GM19395 (cell line): ENCODE results near the gene UBR7.

Experiments
- ATAC-seq: cut with Tn5 transposase; IDR thresholded peaks from one replicate; pipeline ENCODE4 v1.9.1; 2021; ENCODE audit warnings: mild to moderate bottlenecking, moderate library complexity; ENCODE audit not compliant: unreplicated experiment

UBR7 gene

GRCh38 chr14:93249128-93249831 is 42.2 kb downstream of the UBR7 start:
- no peak for ATAC-seq

GRCh38 chr14:93262446-93262845 is 55.4 kb downstream of the UBR7 start:
- no peak for ATAC-seq

DNA sequence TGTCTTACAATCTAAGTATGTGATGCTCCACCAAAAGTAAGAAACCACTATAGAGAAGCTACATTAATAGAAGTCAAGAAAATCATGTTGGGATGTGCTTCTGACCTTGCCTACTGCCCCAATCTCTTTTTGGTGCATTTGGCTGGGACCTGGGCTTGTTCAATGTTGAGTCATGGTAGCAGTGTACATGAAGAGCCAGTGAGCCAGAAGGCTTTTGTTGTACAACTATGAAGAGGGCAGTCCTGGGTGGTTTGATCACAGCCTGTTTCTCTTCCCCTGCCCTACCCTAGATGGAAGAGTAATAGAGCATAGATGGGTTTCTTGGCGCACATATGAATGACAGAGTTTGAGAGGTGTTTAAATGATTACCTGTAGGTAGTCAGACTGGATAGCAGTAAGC is 56.4 kb downstream of the UBR7 start:
- no peak for ATAC-seq

DNA sequence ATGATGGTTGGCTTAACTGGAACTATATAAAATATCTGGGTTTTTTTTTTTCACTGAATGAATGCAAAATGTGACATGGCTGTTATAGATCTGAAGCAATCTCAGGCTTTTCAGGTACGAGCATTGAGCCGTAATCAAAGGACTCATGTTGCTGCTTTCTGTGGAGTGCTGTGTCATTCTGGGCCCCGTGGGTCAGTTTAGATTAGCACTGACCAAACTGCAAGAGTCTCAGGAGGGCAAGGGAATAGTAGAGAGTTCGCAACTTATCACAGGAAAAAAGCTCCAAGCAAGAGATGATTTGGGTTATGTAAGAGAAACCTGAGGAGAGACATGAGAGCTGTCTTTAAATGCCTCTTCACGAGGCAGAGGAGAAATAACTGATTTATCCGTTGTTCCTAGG is 59.1 kb downstream of the UBR7 start:
- ATAC-seq: no peak

GRCh38 chr14:93267149-93267711 is 60.2 kb downstream of the UBR7 start:
- ATAC-seq: no peak

DNA sequence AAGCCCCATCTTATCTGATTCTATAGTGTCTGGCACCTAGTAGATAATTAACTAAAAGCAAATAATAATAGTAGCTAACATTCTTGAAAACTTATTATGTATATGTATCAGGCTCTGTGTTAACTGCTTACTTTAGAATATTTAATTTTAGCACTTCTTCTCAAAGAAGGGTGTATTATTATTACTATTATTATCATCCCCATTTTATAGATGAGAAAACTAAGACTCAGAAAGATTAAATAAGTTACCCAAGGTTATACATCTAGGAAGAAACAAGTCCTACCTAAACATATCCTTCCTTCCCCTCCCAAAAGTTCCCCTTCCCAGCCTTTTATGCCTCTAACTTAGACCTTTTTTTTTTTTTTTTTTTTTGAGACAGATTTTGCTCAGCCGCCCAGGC is 61.4 kb downstream of the UBR7 start:
- no peak for ATAC-seq

GRCh38 chr14:93269341-93270068 is 62.4 kb downstream of the UBR7 start:
- no peak for ATAC-seq

- ATAC-seq: no peak
Observed at GRCh38 chr14:93271111-93271510, 64.1 kb downstream of the UBR7 start.

DNA sequence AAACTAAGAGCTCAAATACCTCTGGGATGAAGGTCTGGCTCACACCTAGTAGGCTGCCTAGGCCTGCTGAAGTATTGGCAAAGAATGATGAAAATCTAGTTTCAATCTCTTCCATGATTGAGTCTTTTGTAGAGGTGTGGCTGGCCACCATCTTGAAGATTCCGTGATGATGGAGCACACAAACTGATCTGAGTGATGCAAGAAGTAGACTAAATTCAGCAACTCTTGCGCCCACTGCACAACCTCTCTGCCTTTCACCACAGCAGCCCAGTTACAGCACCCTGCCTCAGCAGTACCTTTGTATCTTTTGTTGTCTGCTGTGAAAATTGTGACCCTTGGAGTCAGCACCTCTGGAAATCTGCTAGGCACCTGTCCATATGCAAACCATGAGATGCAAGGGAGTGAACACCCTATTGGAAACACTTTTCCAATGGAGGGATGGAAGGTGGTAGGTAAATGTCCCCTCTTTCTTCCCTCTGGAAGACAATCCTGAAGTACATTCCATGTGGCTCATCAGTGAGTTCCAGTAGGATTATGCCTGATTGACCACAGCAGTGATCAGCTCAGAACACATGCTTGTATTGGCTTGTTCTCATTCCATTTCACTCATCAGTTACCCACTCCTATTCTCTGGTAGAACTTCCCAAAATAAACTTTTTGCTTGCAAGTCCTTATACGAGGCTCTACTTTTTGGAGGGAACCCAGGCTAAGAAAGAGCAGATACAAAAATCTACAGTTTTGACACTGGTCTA is 67.2 kb downstream of the UBR7 start:
- ATAC-seq: no peak

DNA sequence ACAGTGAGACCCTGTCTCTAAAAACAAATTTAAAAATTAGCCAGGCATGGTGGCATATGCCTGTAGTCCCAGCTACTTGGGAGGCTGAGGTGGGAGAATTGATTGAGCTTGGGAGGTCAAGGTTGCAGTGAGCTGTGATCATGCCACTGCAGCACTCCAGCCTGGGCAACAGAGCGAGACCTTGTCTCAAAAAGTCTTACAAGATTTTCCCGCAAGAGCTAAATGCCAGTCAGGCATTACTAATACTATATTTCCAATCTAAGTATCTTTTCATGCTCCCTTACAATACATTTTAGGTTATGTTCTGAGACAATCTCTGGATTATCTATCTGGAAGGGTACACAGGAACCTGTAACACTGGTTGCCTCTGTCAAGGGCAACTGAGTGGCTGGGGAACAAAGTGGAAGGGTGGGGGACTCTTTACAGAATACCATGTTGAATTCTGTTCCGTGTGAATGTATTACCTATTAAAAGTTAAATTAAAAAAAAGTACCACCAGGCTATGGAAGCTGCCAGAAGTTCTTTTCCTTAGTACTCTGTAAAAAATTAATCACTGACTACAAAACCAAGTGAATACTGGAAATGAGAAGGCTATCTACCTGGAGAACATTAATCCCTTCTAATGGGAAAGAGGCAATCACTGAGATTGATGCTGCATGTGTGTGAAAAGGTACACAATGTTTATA is 69.1 kb downstream of the UBR7 start:
- no peak for ATAC-seq
